IPS-18a (cell line): ENCODE data around the gene PLEKHG7.

Source experiments
- H3K27ac ChIP-seq: one replicate; pipeline ENCODE4 v1.5.1; 2013; ENCODE audit warnings: low read length
- H3K27me3 ChIP-seq: one replicate; pipeline ENCODE4 v1.6.1; 2013; ENCODE audit warnings: mild to moderate bottlenecking, low read length; ENCODE audit not compliant: control insufficient read depth, insufficient read depth
- H3K36me3 ChIP-seq: one replicate; pipeline ENCODE4 v1.6.1; 2013; ENCODE audit warnings: low read depth, low read length; ENCODE audit not compliant: control insufficient read depth
- H3K4me1 ChIP-seq: one replicate; pipeline ENCODE4 v1.6.1; 2013; ENCODE audit warnings: low read depth, low read length; ENCODE audit not compliant: control insufficient read depth
- H3K4me3 ChIP-seq: one replicate; pipeline ENCODE4 v1.5.1; 2013; ENCODE audit warnings: low read length
- H3K9ac ChIP-seq: one replicate; pipeline ENCODE4 v1.6.1; 2013; ENCODE audit warnings: mild to moderate bottlenecking, low read length, moderate library complexity
- H3K9me3 ChIP-seq: one replicate; pipeline ENCODE4 v1.6.1; 2013; ENCODE audit warnings: low read depth, low read length; ENCODE audit not compliant: control insufficient read depth

The PLEKHG7 gene

GRCh38 chr12:92674500-92674899 is 28.3 kb upstream of the PLEKHG7 start:
- Histone ChIP-seq H3K36me3 (no peaks in the 10 kb centered on the region), H3K27ac (no peak overlapping the region), H3K4me3 (no peak overlapping the region), H3K4me1 (no peaks in the 10 kb centered on the region), H3K9me3 (no peaks in the 10 kb centered on the region), H3K9ac (no peak overlapping the region), H3K27me3 (no peaks in the 10 kb centered on the region)

GRCh38 chr12:92675092-92675865 is 27.5 kb upstream of the PLEKHG7 start:
- Histone ChIP-seq H3K9me3 (no peaks in the 10 kb centered on the region), H3K27ac (no peak overlapping the region), H3K4me1 (no peaks in the 10 kb centered on the region), H3K36me3 (no peaks in the 10 kb centered on the region), H3K9ac (no peak overlapping the region), H3K27me3 (no peaks in the 10 kb centered on the region), H3K4me3 (no peak overlapping the region)

- H3K9ac ChIP-seq = no peak overlapping the region
- no peaks in the 10 kb centered on the region for H3K4me1 ChIP-seq
- no peak overlapping the region for H3K4me3 ChIP-seq
- no peaks in the 10 kb centered on the region for H3K9me3 ChIP-seq
- no peak overlapping the region for H3K27ac ChIP-seq
- H3K36me3 ChIP-seq = no peaks in the 10 kb centered on the region
- H3K27me3 ChIP-seq = no peaks in the 10 kb centered on the region
Measured at GRCh38 chr12:92676710-92677109, 26.1 kb upstream of the PLEKHG7 start.

- no peaks in the 10 kb centered on the region for H3K36me3 ChIP-seq
- no peak overlapping the region for H3K9ac ChIP-seq
- H3K9me3 ChIP-seq = no peaks in the 10 kb centered on the region
- H3K27me3 ChIP-seq = no peaks in the 10 kb centered on the region
- H3K27ac ChIP-seq = no peak overlapping the region
- no peak overlapping the region for H3K4me3 ChIP-seq
- H3K4me1 ChIP-seq = peaks cover 14% of the 10 kb centered on the region
Measured at GRCh38 chr12:92690601-92691000, 12.2 kb upstream of the PLEKHG7 start.

GRCh38 chr12:92695056-92695455 is 7.7 kb upstream of the PLEKHG7 start:
- H3K9ac ChIP-seq = no peak overlapping the region
- H3K9me3 ChIP-seq = no peaks in the 10 kb centered on the region
- peaks cover 13% of the 10 kb centered on the region for H3K4me1 ChIP-seq
- no peak overlapping the region for H3K4me3 ChIP-seq
- no peaks in the 10 kb centered on the region for H3K36me3 ChIP-seq
- H3K27ac ChIP-seq = no peak overlapping the region
- H3K27me3 ChIP-seq = no peaks in the 10 kb centered on the region

GRCh38 chr12:92695577-92695976 is 7.2 kb upstream of the PLEKHG7 start:
- Histone ChIP-seq H3K4me3 (no peak overlapping the region), H3K27me3 (no peaks in the 10 kb centered on the region), H3K9me3 (no peaks in the 10 kb centered on the region), H3K36me3 (no peaks in the 10 kb centered on the region), H3K9ac (no peak overlapping the region), H3K4me1 (peaks cover 8% of the 10 kb centered on the region), H3K27ac (no peak overlapping the region)

- H3K4me1 ChIP-seq = peaks cover 5% of the 10 kb centered on the region
- H3K27me3 ChIP-seq = no peaks in the 10 kb centered on the region
- H3K27ac ChIP-seq = no peak overlapping the region
- no peak overlapping the region for H3K9ac ChIP-seq
- no peaks in the 10 kb centered on the region for H3K9me3 ChIP-seq
- H3K36me3 ChIP-seq = no peaks in the 10 kb centered on the region
- no peak overlapping the region for H3K4me3 ChIP-seq
Measured at GRCh38 chr12:92696216-92696615, 6.6 kb upstream of the PLEKHG7 start.

GRCh38 chr12:92698474-92698873 is 4.3 kb upstream of the PLEKHG7 start:
- H3K4me3 ChIP-seq = no peak overlapping the region
- no peaks in the 10 kb centered on the region for H3K27me3 ChIP-seq
- no peaks in the 10 kb centered on the region for H3K36me3 ChIP-seq
- no peaks in the 10 kb centered on the region for H3K9me3 ChIP-seq
- H3K27ac ChIP-seq = no peak overlapping the region
- H3K4me1 ChIP-seq = peaks cover 3% of the 10 kb centered on the region
- no peak overlapping the region for H3K9ac ChIP-seq

GRCh38 chr12:92701441-92701840 is 1.3 kb upstream of the PLEKHG7 start:
- H3K36me3 ChIP-seq = no peaks in the 10 kb centered on the region
- H3K4me1 ChIP-seq = peaks cover 3% of the 10 kb centered on the region
- no peak overlapping the region for H3K9ac ChIP-seq
- no peaks in the 10 kb centered on the region for H3K9me3 ChIP-seq
- H3K4me3 ChIP-seq = no peak overlapping the region
- H3K27ac ChIP-seq = no peak overlapping the region
- no peaks in the 10 kb centered on the region for H3K27me3 ChIP-seq

GRCh38 chr12:92703786-92704185 is 997 bp downstream of the PLEKHG7 start:
- Histone ChIP-seq H3K36me3 (no peaks in the 10 kb centered on the region), H3K4me1 (peaks cover 3% of the 10 kb centered on the region), H3K9ac (no peak overlapping the region), H3K9me3 (no peaks in the 10 kb centered on the region), H3K27ac (no peak overlapping the region), H3K27me3 (no peaks in the 10 kb centered on the region), H3K4me3 (no peak overlapping the region)

- H3K9me3 ChIP-seq = no peaks in the 10 kb centered on the region
- H3K4me3 ChIP-seq = no peak overlapping the region
- no peak overlapping the region for H3K27ac ChIP-seq
- H3K36me3 ChIP-seq = no peaks in the 10 kb centered on the region
- peaks cover 3% of the 10 kb centered on the region for H3K4me1 ChIP-seq
- H3K9ac ChIP-seq = no peak overlapping the region
- H3K27me3 ChIP-seq = no peaks in the 10 kb centered on the region
Measured at GRCh38 chr12:92706594-92706993, 3.8 kb downstream of the PLEKHG7 start.

- H3K9ac ChIP-seq = no peak overlapping the region
- H3K27ac ChIP-seq = no peak overlapping the region
- H3K36me3 ChIP-seq = no peaks in the 10 kb centered on the region
- no peaks in the 10 kb centered on the region for H3K27me3 ChIP-seq
- H3K4me1 ChIP-seq = peaks cover 2% of the 10 kb centered on the region
- no peak overlapping the region for H3K4me3 ChIP-seq
- H3K9me3 ChIP-seq = no peaks in the 10 kb centered on the region
Measured at GRCh38 chr12:92707926-92708325, 5.1 kb downstream of the PLEKHG7 start.
